IMR-90 (cell line): ENCODE results near the gene CFAP91. TPM values are rescaled to one million over a fixed set of nuclear protein-coding genes. Genes with fewer than 3 reads are reported as not detected.

ENCODE experiments used
- ATAC-seq: fragments of 200-7000 bp; cut with Tn5 transposase; 2 replicates; pipeline ENCODE4 v1.9.1; 2020; ENCODE audit warnings: low read depth, mild to moderate bottlenecking, moderate library complexity
- BruUV-seq: library from RNA; stranded (reverse); fragments of 400-500 nt; replicated peaks from 2 replicates; lab custom pipeline; 2021; lab: Mats Ljungman, UMichigan
- CTCF ChIA-PET: fragments of 300-600 bp; formaldehyde crosslinking; extraction: SDS; loops from one replicate; lab custom pipeline; 2021; ENCODE audit warnings: antibody characterized with exemption; lab: Yijun Ruan, JAX
- POLR2A ChIA-PET: fragments of 300-600 bp; sonication (Branson Sonifier 250); formaldehyde crosslinking; loops from one replicate; lab custom pipeline; 2022; ENCODE audit warnings: antibody characterized with exemption; ENCODE audit not compliant: unreplicated experiment; lab: Charles Lee
- DNase-seq: peaks from one replicate; pipeline ENCODE4 v3.0.0; 2013
- H2AFZ ChIP-seq: replicated peaks from 2 replicates; pipeline ENCODE3; 2013; ENCODE audit warnings: low read length, mild to moderate bottlenecking; ENCODE audit not compliant: poor library complexity
- H2AK5ac ChIP-seq: 2 replicates; pipeline ENCODE4 v1.6.1; 2013; ENCODE audit warnings: low read depth, low read length, inconsistent platforms
- H2AK9ac ChIP-seq: replicated peaks from 2 replicates; pipeline ENCODE3; 2013; ENCODE audit warnings: mild to moderate bottlenecking, low read depth, low read length, moderate library complexity; ENCODE audit not compliant: poor library complexity
- H2BK120ac ChIP-seq: 2 replicates; pipeline ENCODE4 v1.6.1; 2013; ENCODE audit warnings: low read depth, low read length, inconsistent platforms
- H2BK15ac ChIP-seq: 3 replicates; pipeline ENCODE4 v1.6.1; 2013; ENCODE audit warnings: low read depth, low read length, inconsistent platforms
- H2BK20ac ChIP-seq: 2 replicates; pipeline ENCODE4 v1.6.1; 2013; ENCODE audit warnings: low read depth, mild to moderate bottlenecking, inconsistent platforms, low read length, moderate library complexity
- H2BK5ac ChIP-seq: 2 replicates; pipeline ENCODE4 v1.6.1; 2013; ENCODE audit warnings: mild to moderate bottlenecking, low read depth, low read length, inconsistent platforms; ENCODE audit not compliant: poor library complexity, severe bottlenecking
- H3K14ac ChIP-seq: replicated peaks from 2 replicates; pipeline ENCODE4 v1.6.1; 2013; ENCODE audit warnings: low read depth, low read length, inconsistent platforms
- H3K18ac ChIP-seq: 2 replicates; pipeline ENCODE4 v1.6.1; 2013; ENCODE audit warnings: low read depth, low read length, control low read depth
- H3K23ac ChIP-seq: 2 replicates; pipeline ENCODE4 v1.6.1; 2013; ENCODE audit warnings: low read depth, low read length, inconsistent platforms
- H3K27ac ChIP-seq: 2 replicates; pipeline ENCODE4 v1.5.1; 2013; ENCODE audit warnings: mild to moderate bottlenecking, control low read depth, low read length; ENCODE audit not compliant: insufficient read depth
- H3K27me3 ChIP-seq: 2 replicates; pipeline ENCODE4 v1.6.1; 2013; ENCODE audit warnings: low read length; ENCODE audit not compliant: control insufficient read depth, insufficient read depth
- H3K36me3 ChIP-seq: 2 replicates; pipeline ENCODE4 v1.6.1; 2013; ENCODE audit warnings: low read length, mixed read lengths; ENCODE audit not compliant: control insufficient read depth, insufficient read depth
- H3K4ac ChIP-seq: 2 replicates; pipeline ENCODE4 v1.6.1; 2013; ENCODE audit warnings: low read depth, low read length, inconsistent platforms
- H3K4me1 ChIP-seq: 2 replicates; pipeline ENCODE4 v1.6.1; 2013; ENCODE audit warnings: low read length, mixed read lengths; ENCODE audit not compliant: control insufficient read depth, insufficient read depth
- H3K4me2 ChIP-seq: 2 replicates; pipeline ENCODE4 v1.6.1; 2013; ENCODE audit warnings: low read depth, mild to moderate bottlenecking, control low read depth, low read length, moderate library complexity
- H3K4me3 ChIP-seq: 2 replicates; pipeline ENCODE4 v1.5.1; 2013; ENCODE audit warnings: low read depth, mild to moderate bottlenecking, control low read depth, low read length, moderate library complexity; ENCODE audit not compliant: insufficient read depth
- H3K56ac ChIP-seq: 2 replicates; pipeline ENCODE4 v1.6.1; 2013; ENCODE audit warnings: low read length, inconsistent platforms; ENCODE audit not compliant: insufficient read depth; ENCODE audit errors: extremely low read depth
- H3K79me1 ChIP-seq, 2 experiments: 2 replicates each; pipeline ENCODE4 v1.6.1; 2013; ENCODE audit warnings: low read length in 2 of 2, inconsistent platforms in 1 of 2, low read depth in 1 of 2
- H3K9ac ChIP-seq: 2 replicates; pipeline ENCODE4 v1.6.1; 2013; ENCODE audit warnings: low read depth, low read length, control low read depth
- H3K9me1 ChIP-seq: 2 replicates; pipeline ENCODE4 v1.6.1; 2013; ENCODE audit warnings: low read length, inconsistent platforms; ENCODE audit not compliant: insufficient read depth
- H3K9me3 ChIP-seq: 2 replicates; pipeline ENCODE4 v1.6.1; 2013; ENCODE audit warnings: low read length; ENCODE audit not compliant: control insufficient read depth, insufficient read depth
- H4K20me1 ChIP-seq: 2 replicates; pipeline ENCODE4 v1.6.1; 2013; ENCODE audit warnings: low read length, inconsistent platforms; ENCODE audit not compliant: insufficient read depth
- H4K5ac ChIP-seq: 2 replicates; pipeline ENCODE4 v1.6.1; 2013; ENCODE audit warnings: mild to moderate bottlenecking, low read depth, low read length, control low read depth
- H4K8ac ChIP-seq, 2 experiments: 2 replicates each; pipeline ENCODE4 v1.6.1; 2013; ENCODE audit warnings: low read depth in 2 of 2, low read length in 2 of 2, control low read depth in 1 of 2, inconsistent platforms in 1 of 2
- H4K91ac ChIP-seq: 2 replicates; pipeline ENCODE4 v1.6.1; 2013; ENCODE audit warnings: low read depth, low read length, inconsistent platforms; ENCODE audit not compliant: insufficient read depth
- BHLHE40 ChIP-seq: fragments of 150-350 bp; IDR thresholded peaks from 2 replicates; pipeline ENCODE4 v1.6.1; 2016; ENCODE audit warnings: mild to moderate bottlenecking, low read depth, low read length
- CEBPB ChIP-seq: IDR thresholded peaks from 2 replicates; pipeline ENCODE4 v1.6.1; 2012; ENCODE audit warnings: low read depth, low read length, improper control_type of control experiment
- CHD1 ChIP-seq: IDR thresholded peaks from 2 replicates; pipeline ENCODE4 v1.6.1; 2012; ENCODE audit warnings: low read depth, low read length, improper control_type of control experiment
- FOS ChIP-seq: fragments of 150-350 bp; IDR thresholded peaks from 2 replicates; pipeline ENCODE4 v1.6.1; 2016; ENCODE audit warnings: low read depth, low read length
- MAFK ChIP-seq: IDR thresholded peaks from 2 replicates; pipeline ENCODE4 v1.6.1; 2012; ENCODE audit warnings: low read depth, low read length, improper control_type of control experiment
- MAZ ChIP-seq: IDR thresholded peaks from 2 replicates; pipeline ENCODE4 v1.6.1; 2012; ENCODE audit warnings: low read depth, mild to moderate bottlenecking, low read length, improper control_type of control experiment, moderate library complexity, borderline replicate concordance
- MXI1 ChIP-seq: IDR thresholded peaks from 2 replicates; pipeline ENCODE4 v1.6.1; 2012; ENCODE audit warnings: low read depth, mild to moderate bottlenecking, low read length, moderate library complexity, borderline replicate concordance
- NFE2L2 ChIP-seq: fragments of 150-350 bp; IDR thresholded peaks from 2 replicates; pipeline ENCODE4 v1.6.1; 2016; ENCODE audit warnings: low read depth, mild to moderate bottlenecking, low read length
- POLR2A ChIP-seq: IDR thresholded peaks from 2 replicates; pipeline ENCODE4 v1.6.1; 2012; ENCODE audit warnings: mild to moderate bottlenecking, low read depth, low read length
- RAD21 ChIP-seq: IDR thresholded peaks from 2 replicates; pipeline ENCODE4 v1.6.1; 2012; ENCODE audit warnings: low read length, improper control_type of control experiment
- RCOR1 ChIP-seq: IDR thresholded peaks from 2 replicates; pipeline ENCODE4 v1.6.1; 2012; ENCODE audit warnings: mild to moderate bottlenecking, low read length, improper control_type of control experiment; ENCODE audit not compliant: insufficient replicate concordance
- RFX5 ChIP-seq: IDR thresholded peaks from 2 replicates; pipeline ENCODE4 v1.8.0; 2012; ENCODE audit warnings: low read depth, mild to moderate bottlenecking, low read length, moderate library complexity
- SMC3 ChIP-seq: fragments of 150-350 bp; IDR thresholded peaks from 2 replicates; pipeline ENCODE4 v1.6.1; 2016; ENCODE audit warnings: low read depth, mild to moderate bottlenecking, antibody characterized with exemption, low read length, moderate library complexity
- WGBS, 2 experiments: methylation state at CpG; one replicate each; pipeline versions ENCODE4 v1.1.5 to v1.1.7; 2013; ENCODE audit warnings: missing lambda C conversion rate in 2 of 2; ENCODE audit not compliant: insufficient read length in 1 of 2; ENCODE audit errors: extremely low coverage in 2 of 2; 5-methylcytosine and 5-hydroxymethylcytosine counted together
- dilution Hi-C: fragments of 300-500 bp; cut with HindIII; formaldehyde crosslinking; loops from one replicate; pipeline ENCODE4 v1.14.3; 2018; ENCODE audit warnings: low sequenced_read_pairs; ENCODE audit not compliant: unreplicated experiment
- in situ Hi-C: fragments of 300-500 bp; cut with MboI; formaldehyde crosslinking; loops from 3 replicates; pipeline ENCODE4 v1.14.3; 2019; ENCODE audit warnings: low sequenced_read_pairs, inconsistent platforms, mixed read lengths
- intact Hi-C: fragments of 100-400 bp; cut with micrococcal nuclease; formaldehyde crosslinking; loops from 2 replicates; pipeline ENCODE4 v1.10.0; 2022
- polyA plus RNA-seq, 3 experiments: library from polyadenylated mRNA; depleted of rRNA; stranded (reverse); fragments of >200 nt; gene quantifications; 2 replicates each; pipeline ENCODE4 v1.2.3, GENCODE V29; 2012; ENCODE audit warnings: low replicate concordance in 1 of 3
- total RNA-seq: library from RNA; depleted of rRNA; stranded (reverse); fragments of >200 nt; gene quantifications from 2 replicates; pipeline ENCODE4 v1.2.3, GENCODE V29; 2012
- TF ChIP-seq, protein P1 (sequence below): fragments of 150-350 bp; IDR thresholded peaks from 2 replicates; pipeline ENCODE4 v1.6.1; 2016; ENCODE audit warnings: low read depth, mild to moderate bottlenecking, low read length, moderate library complexity, borderline replicate concordance
- TF ChIP-seq, protein P2 (sequence below): fragments of 150-350 bp; IDR thresholded peaks from 2 replicates; pipeline ENCODE4 v1.6.1; 2017; ENCODE audit warnings: mild to moderate bottlenecking, antibody characterized with exemption, low read length, low read depth
- TF ChIP-seq, protein P3 (sequence below): conservative IDR thresholded peaks from 2 replicates; pipeline ENCODE4 v1.5.1; 2012; ENCODE audit warnings: mild to moderate bottlenecking, low read depth, low read length, improper control_type of control experiment

The CFAP91 gene
- total and polyA plus RNA-seq, 2 of the 4 experiments (the other 2 are of a cell fraction): not detected

DNA sequence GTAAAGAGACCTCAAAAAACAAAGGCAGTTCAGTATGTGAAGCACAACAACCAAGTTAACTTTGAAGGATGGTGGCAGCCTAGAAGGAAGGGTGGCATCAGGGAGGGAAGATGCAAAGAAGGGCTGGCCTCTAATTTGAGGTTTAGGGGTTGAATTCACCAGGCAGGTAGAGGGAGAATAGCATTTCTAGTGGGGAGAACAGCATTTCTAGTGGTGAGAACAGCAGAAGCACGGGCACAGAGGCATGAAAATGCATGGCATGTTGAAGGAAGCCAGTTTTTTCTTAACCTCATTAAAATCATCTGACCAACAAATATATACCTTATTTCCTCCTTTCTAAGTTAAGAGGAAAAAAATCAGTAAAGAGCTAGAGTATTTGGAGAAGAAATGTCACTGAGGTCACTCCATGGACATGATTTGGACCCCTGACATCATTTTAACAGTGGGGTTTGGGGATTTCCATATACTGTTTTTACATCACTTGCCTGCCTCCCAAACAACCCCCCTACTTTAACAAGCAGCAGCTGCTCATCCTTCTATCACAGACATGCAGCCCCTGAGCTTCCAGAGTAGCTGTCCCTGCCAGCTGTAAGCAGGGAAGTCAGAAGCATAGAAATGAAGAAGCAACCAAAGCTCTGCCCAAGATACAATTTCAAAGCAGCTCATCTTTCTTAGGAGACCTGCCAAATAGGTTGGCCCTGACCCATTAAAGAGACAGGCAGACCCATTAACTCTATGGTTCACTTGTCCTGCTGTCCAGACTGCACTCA, 40.0 kb upstream of the CFAP91 start:
- Histone ChIP-seq H3K4me1 (peaks cover 2% of the 10 kb centered on the region; the same call in 1 of the 2 replicates), H2AK9ac (no peak overlapping the region), H3K4ac (no peak overlapping the region), H3K18ac (no peak overlapping the region; the same call in 1 of the 2 replicates), H2BK20ac (no peak overlapping the region), H3K27ac (no peak overlapping the region), H2BK5ac (no peak overlapping the region), H4K8ac (no peak overlapping the region), H3K79me1 (no peaks in the 10 kb centered on the region), H2AK5ac (no peak overlapping the region), H4K20me1 (no peaks in the 10 kb centered on the region), H2BK120ac (no peak overlapping the region), H3K27me3 (no peaks in the 10 kb centered on the region), H3K56ac (no peak overlapping the region), H4K91ac (no peak overlapping the region), H3K9me3 (no peaks in the 10 kb centered on the region), H3K4me2 (no peak overlapping the region), H3K14ac (no peak overlapping the region), H4K5ac (no peak overlapping the region; the same call in 1 of the 2 replicates), H3K23ac (no peak overlapping the region), H2BK15ac (no peak overlapping the region), H3K36me3 (no peaks in the 10 kb centered on the region), H3K4me3 (no peak overlapping the region), H3K9ac (no peak overlapping the region), H2AFZ (no peak overlapping the region), H3K9me1 (no peaks in the 10 kb centered on the region)
- CTCF ChIA-PET: no interaction called here
- POLR2A ChIA-PET: no interaction called here
- WGBS, 2 experiments: no CpG with 5 or more reads among the region's 1 CpG
- dilution Hi-C loops (no loop called here), intact Hi-C loops (no loop called here), in situ Hi-C loops (no loop called here)
- TF ChIP-seq CEBPB (no peak), SMC3 (no peak), CHD1 (no peak), BHLHE40 (no peak), MAZ (no peak), MAFK (no peak), RAD21 (no peak), MXI1 (no peak), RCOR1 (no peak), FOS (no peak), NFE2L2 (no peak), POLR2A (no peak), RFX5 (no peak)
- TF ChIP-seq, protein P1, sequence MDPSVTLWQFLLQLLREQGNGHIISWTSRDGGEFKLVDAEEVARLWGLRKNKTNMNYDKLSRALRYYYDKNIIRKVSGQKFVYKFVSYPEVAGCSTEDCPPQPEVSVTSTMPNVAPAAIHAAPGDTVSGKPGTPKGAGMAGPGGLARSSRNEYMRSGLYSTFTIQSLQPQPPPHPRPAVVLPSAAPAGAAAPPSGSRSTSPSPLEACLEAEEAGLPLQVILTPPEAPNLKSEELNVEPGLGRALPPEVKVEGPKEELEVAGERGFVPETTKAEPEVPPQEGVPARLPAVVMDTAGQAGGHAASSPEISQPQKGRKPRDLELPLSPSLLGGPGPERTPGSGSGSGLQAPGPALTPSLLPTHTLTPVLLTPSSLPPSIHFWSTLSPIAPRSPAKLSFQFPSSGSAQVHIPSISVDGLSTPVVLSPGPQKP: no peak
- TF ChIP-seq, protein P2, sequence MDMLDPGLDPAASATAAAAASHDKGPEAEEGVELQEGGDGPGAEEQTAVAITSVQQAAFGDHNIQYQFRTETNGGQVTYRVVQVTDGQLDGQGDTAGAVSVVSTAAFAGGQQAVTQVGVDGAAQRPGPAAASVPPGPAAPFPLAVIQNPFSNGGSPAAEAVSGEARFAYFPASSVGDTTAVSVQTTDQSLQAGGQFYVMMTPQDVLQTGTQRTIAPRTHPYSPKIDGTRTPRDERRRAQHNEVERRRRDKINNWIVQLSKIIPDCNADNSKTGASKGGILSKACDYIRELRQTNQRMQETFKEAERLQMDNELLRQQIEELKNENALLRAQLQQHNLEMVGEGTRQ: no peak
- TF ChIP-seq, protein P3, sequence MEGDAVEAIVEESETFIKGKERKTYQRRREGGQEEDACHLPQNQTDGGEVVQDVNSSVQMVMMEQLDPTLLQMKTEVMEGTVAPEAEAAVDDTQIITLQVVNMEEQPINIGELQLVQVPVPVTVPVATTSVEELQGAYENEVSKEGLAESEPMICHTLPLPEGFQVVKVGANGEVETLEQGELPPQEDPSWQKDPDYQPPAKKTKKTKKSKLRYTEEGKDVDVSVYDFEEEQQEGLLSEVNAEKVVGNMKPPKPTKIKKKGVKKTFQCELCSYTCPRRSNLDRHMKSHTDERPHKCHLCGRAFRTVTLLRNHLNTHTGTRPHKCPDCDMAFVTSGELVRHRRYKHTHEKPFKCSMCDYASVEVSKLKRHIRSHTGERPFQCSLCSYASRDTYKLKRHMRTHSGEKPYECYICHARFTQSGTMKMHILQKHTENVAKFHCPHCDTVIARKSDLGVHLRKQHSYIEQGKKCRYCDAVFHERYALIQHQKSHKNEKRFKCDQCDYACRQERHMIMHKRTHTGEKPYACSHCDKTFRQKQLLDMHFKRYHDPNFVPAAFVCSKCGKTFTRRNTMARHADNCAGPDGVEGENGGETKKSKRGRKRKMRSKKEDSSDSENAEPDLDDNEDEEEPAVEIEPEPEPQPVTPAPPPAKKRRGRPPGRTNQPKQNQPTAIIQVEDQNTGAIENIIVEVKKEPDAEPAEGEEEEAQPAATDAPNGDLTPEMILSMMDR: no peak
- DNase-seq: peak; percentile 49
- no TSS peak for BruUV-seq
- peak; percentile 78 for ATAC-seq
